Measurements from ENCODE around the gene RNF214. TPM values are rescaled to one million over a fixed set of nuclear protein-coding genes. Genes with fewer than 3 reads are reported as not detected.

RNF214 gene
- total RNA-seq, 4 donors from 2014 or later, result 14.8 to 21.2 (median 17.4) TPM

DNA sequence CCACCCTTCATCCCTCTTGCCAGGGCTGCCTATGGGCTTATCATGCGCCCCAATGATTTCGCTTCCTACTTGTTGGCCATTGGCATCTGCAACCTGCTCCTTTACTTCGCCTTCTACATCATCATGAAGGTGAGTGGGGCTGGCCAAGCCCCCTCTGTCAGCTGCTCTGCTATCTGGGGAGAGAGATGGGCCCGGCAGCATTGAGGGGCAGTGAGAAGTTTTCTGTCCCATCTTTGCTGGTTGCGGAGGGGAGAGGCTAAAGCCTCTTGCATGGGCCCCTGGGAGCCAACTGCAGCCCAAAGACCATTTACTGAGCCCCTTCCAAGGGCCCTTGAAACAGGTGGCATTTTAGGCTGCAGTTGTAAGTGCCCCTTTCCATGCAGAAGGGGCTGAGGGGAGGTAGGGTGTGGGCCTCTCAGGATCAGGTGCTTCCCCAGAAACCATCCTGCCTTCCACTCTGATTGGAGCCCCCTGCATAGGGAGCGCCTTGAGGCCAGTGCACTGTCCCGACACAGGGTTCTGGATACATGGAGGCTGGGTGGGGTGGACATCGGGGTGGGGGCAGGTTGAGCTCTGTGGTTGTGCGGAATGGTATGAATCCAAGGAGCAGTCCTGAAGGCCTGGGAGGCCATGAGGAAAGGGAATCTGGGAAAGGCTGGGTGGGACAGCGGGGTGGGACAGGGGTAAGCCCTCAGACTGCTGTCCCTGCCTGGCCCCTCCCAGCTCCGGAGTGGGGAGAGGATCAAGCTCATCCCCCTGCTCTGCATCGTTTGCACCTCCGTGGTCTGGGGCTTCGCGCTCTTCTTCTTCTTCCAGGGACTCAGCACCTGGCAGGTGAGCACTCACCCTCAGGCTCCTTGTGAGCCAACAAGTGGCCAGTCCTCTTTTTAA, 39.1 kb upstream of the RNF214 start:
- Histone ChIP-seq H3K27me3 (no peaks in the 10 kb centered on the region), H3K36me3 (peaks cover 0 to 79% of the 10 kb centered on the region in 2 donors)

DNA sequence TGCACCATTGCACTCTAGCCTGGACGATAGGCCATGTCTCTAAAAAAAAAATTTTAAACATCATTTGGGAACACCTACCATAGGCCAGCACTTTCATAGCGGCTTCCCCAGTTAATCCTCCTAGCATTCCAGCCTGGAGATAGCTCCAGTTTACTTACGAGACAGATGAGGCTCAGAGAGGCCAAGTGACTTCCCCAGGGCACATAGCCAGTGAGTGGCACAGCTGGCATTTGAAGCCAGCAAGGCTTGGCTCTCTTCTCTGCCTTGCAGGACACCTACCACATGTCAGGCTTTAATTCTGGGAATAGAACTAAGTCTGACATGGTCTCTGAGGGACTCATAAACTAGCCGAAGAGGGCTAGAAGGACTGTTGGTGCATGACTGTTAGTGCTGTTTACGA, 38.2 kb upstream of the RNF214 start:
- 57 to 67% methylated on average over 1 to 2 of the region's 5 CpGs for WGBS, 2 donors (ENCODE audit: low coverage in 1 of 2)
- H3K36me3 ChIP-seq, result peaks cover 0 to 70% of the 10 kb centered on the region in 2 donors
- peak overlapping the region in 2 of 4 donors; percentile 13 to 37 for H3K27ac ChIP-seq
- H3K27me3 ChIP-seq, result no peaks in the 10 kb centered on the region
- TF ChIP-seq EP300 (IDR thresholded peaks at IDR 0.05), result no peak
- TF ChIP-seq, protein P1, sequence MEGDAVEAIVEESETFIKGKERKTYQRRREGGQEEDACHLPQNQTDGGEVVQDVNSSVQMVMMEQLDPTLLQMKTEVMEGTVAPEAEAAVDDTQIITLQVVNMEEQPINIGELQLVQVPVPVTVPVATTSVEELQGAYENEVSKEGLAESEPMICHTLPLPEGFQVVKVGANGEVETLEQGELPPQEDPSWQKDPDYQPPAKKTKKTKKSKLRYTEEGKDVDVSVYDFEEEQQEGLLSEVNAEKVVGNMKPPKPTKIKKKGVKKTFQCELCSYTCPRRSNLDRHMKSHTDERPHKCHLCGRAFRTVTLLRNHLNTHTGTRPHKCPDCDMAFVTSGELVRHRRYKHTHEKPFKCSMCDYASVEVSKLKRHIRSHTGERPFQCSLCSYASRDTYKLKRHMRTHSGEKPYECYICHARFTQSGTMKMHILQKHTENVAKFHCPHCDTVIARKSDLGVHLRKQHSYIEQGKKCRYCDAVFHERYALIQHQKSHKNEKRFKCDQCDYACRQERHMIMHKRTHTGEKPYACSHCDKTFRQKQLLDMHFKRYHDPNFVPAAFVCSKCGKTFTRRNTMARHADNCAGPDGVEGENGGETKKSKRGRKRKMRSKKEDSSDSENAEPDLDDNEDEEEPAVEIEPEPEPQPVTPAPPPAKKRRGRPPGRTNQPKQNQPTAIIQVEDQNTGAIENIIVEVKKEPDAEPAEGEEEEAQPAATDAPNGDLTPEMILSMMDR (IDR thresholded peaks at IDR 0.05), result no peak
- no peak for TF ChIP-seq POLR2AphosphoS5 (IDR thresholded peaks at IDR 0.05)
- no peak for TF ChIP-seq POLR2A (IDR thresholded peaks at IDR 0.05)
- no peak overlapping the region for H3K4me3 ChIP-seq
- H3K4me1 ChIP-seq, result peaks cover 0 to 26% (median 6%) of the 10 kb centered on the region in 3 donors
- no peaks in the 10 kb centered on the region for H3K9me3 ChIP-seq
- ATAC-seq, result no peak

More for the DNA sequence above, 39.1 kb upstream of the RNF214 start:
- TF ChIP-seq EP300 (IDR thresholded peaks at IDR 0.05) (no peak), POLR2A (IDR thresholded peaks at IDR 0.05) (no peak), POLR2AphosphoS5 (IDR thresholded peaks at IDR 0.05) (no peak)
- TF ChIP-seq, protein P1 (IDR thresholded peaks at IDR 0.05), result no peak
- no peaks in the 10 kb centered on the region for H3K9me3 ChIP-seq
- WGBS, 2 donors (ENCODE audit: low coverage in 1 of 2), result 91% methylated on average over 3 of the region's 15 CpGs; no CpG with 5 or more reads in 1 of the 2 donors
- H3K4me1 ChIP-seq, result peaks cover 0 to 17% (median 6%) of the 10 kb centered on the region in 3 donors
- no peak overlapping the region for H3K4me3 ChIP-seq
- peak overlapping the region in 2 of 4 donors; percentile 21 to 37 for H3K27ac ChIP-seq
- no peak for ATAC-seq

DNA sequence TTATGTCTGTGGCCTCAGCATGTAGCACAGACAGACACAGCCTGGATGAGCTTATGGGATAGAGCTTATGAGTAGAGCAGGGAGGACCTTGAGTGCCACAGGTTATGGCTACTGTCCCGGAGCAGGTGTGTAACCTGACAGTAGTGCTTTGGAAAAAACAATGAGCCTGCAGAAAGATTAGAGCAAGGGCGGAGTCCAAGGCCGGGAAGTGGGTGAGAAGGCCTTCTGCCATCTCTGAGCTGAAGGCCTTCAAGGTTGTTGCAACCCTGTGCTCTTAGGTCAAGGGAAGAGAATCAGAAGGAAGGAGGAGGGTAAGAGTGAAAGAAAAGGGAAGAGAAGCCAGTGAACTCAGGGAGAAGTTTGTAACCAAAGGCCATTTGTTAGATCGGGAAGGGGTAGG, 37.2 kb upstream of the RNF214 start:
- Histone ChIP-seq H3K4me1 (peaks cover 0 to 33% (median 8%) of the 10 kb centered on the region in 3 donors), H3K27ac (peak overlapping the region in 2 of 4 donors; percentile 22 to 97), H3K9me3 (no peaks in the 10 kb centered on the region), H3K27me3 (no peaks in the 10 kb centered on the region), H3K36me3 (peaks cover 0 to 61% of the 10 kb centered on the region in 2 donors), H3K4me3 (no peak overlapping the region)
- 86 to 88% methylated on average over 3 to 4 of the region's 4 CpGs for WGBS, 2 donors (ENCODE audit: low coverage in 1 of 2)
- ATAC-seq, result no peak
- TF ChIP-seq, protein P1 (IDR thresholded peaks at IDR 0.05), result no peak
- TF ChIP-seq POLR2A (IDR thresholded peaks at IDR 0.05), result no peak
- no peak for TF ChIP-seq EP300 (IDR thresholded peaks at IDR 0.05)
- no peak for TF ChIP-seq POLR2AphosphoS5 (IDR thresholded peaks at IDR 0.05)

DNA sequence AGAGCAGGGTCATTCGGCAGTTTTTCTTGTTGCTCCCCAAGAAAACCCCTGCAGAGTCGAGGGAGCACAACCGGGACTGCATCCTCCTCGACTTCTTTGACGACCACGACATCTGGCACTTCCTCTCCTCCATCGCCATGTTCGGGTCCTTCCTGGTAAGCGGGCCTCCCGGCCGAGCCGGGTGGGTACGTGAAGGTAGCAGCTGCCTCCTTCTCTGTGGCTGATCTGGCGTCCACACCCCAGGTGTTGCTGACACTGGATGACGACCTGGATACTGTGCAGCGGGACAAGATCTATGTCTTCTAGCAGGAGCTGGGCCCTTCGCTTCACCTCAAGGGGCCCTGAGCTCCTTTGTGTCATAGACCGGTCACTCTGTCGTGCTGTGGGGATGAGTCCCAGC, 36.7 kb upstream of the RNF214 start:
- peak overlapping the region in 2 of 4 donors; percentile 97 for H3K27ac ChIP-seq
- peaks cover 0 to 56% of the 10 kb centered on the region in 2 donors for H3K36me3 ChIP-seq
- H3K27me3 ChIP-seq, result no peaks in the 10 kb centered on the region
- H3K4me1 ChIP-seq, result peaks cover 0 to 33% (median 8%) of the 10 kb centered on the region in 3 donors
- no peak overlapping the region for H3K4me3 ChIP-seq
- H3K9me3 ChIP-seq, result no peaks in the 10 kb centered on the region
- TF ChIP-seq POLR2A (IDR thresholded peaks at IDR 0.05) (no peak), EP300 (IDR thresholded peaks at IDR 0.05) (no peak), POLR2AphosphoS5 (IDR thresholded peaks at IDR 0.05) (no peak)
- TF ChIP-seq, protein P1 (IDR thresholded peaks at IDR 0.05), result no peak
- WGBS, 2 donors (ENCODE audit: low coverage in 1 of 2), result 100% methylated on average over 1 of the region's 19 CpGs
- ATAC-seq, result no peak

All from gastroesophageal sphincter (tissue), 4 donors.